Activated CD8-positive, alpha-beta T cell treated with anti-CD3 and anti-CD28 coated beads, Interleukin-2, amount 10 ng/mL, durations not matched to agents 7 days and 5 days (primary cell): ENCODE data around the gene USP14. TPM values are rescaled to one million over a fixed set of nuclear protein-coding genes. Genes with fewer than 3 reads are reported as not detected.
"Not testable (repeated sequence)": the region's sequence is repeated elsewhere in the genome, so short reads cannot be mapped to it uniquely, and the experiment has no call there.

ENCODE experiments used
- ATAC-seq: fragments of 150-1000 bp; cut with Tn5 transposase; one replicate; pipeline ENCODE4 v1.10.0; 2021; ENCODE audit warnings: moderate library complexity
- CTCF ChIA-PET: fragments of 350-600 bp; sonication (Branson Sonifier 250); formaldehyde crosslinking; loops from one replicate; lab custom pipeline; 2021; ENCODE audit warnings: antibody characterized with exemption; lab: Charles Lee
- POLR2A ChIA-PET: fragments of 350-600 bp; sonication (Branson Sonifier 250); formaldehyde crosslinking; loops from one replicate; lab custom pipeline; 2021; ENCODE audit warnings: antibody characterized with exemption; lab: Charles Lee
- DNase-seq: peaks from one replicate; pipeline ENCODE4 v3.0.0-alpha.2; 2020
- H3K27ac Mint-ChIP-seq: one replicate; pipeline ENCODE4 v1.8.0; 2021; ENCODE audit warnings: mild to moderate bottlenecking, mixed read lengths
- H3K27me3 Mint-ChIP-seq: one replicate; pipeline ENCODE4 v1.8.0; 2021; ENCODE audit warnings: low read depth, mixed read lengths
- H3K36me3 Mint-ChIP-seq: one replicate; pipeline ENCODE4 v1.8.0; 2021; ENCODE audit warnings: low read depth, mixed read lengths
- H3K4me1 Mint-ChIP-seq: one replicate; pipeline ENCODE4 v1.8.0; 2021; ENCODE audit warnings: low read depth, mixed read lengths
- H3K4me3 Mint-ChIP-seq: one replicate; pipeline ENCODE4 v1.8.0; 2021; ENCODE audit warnings: mild to moderate bottlenecking, mixed read lengths
- H3K9me3 Mint-ChIP-seq: one replicate; pipeline ENCODE4 v1.8.0; 2022; ENCODE audit warnings: mixed read lengths; ENCODE audit not compliant: insufficient read depth
- total RNA-seq, 2 experiments: library from RNA; stranded (reverse); gene quantifications; one replicate each; pipeline ENCODE4 v1.2.3, GENCODE V29; 2021

The USP14 gene
- total RNA-seq, 2 experiments from 2014 or later: 71.9 to 82.7 TPM

DNA sequence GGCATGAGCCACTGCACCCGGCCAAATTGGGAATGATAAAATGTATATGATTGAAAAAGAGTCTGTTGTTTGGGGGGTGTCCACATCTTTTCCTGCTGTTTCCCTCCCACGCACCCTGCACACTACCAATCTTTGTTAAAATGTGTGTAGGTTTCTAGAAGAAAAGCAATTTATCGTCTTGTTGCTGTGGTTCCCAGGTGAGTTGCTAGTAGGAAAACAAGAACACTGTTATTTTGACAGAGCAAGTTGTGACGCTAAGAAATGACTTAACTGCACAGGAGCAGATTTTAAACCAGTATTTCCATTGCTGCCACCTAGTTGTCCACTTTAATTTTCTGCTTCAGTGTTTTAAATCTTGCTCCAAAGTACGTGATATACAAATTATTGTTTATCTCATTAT lies 21.0 kb upstream of the USP14 start:
- CTCF ChIA-PET: no interaction called here
- Mint-ChIP-seq H3K36me3 (peaks cover 3% of the 10 kb centered on the region), H3K4me1 (peaks cover 8% of the 10 kb centered on the region), H3K9me3 (no peaks in the 10 kb centered on the region), H3K27ac (no peak overlapping the region), H3K27me3 (no peaks in the 10 kb centered on the region), H3K4me3 (no peak overlapping the region)
- no peak for DNase-seq
- no peak for ATAC-seq
- POLR2A ChIA-PET: no interaction called here

DNA sequence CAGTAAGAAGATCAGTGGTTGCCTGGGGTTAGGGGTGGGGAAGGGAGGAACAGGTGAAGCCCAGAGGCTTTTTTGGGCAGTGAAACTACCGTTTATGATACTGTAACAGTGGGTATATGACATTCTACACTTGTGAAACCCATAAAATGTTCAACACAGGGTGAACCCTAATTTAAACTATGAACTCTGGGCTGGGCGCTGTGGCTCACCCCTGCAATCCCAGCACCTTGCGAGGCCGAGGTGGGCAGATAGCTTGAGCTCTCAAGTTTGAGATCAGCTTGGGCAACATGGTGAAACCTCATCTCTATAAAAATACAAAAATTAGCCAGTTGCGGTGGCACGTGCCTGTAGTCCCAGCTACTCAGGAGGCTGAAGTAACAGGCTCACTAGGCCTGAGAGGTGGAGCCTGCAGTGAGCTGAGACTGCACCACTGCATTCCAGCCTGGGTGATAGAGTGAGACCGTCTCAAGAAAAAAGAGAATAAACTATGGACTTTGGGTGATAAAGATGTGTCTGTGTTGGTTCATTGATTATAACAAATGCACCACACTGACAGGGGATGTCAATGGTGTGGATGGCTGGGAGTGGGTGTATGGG lies 17.6 kb upstream of the USP14 start:
- ChIA-PET CTCF (no interaction called here), POLR2A (no interaction called here)

DNA sequence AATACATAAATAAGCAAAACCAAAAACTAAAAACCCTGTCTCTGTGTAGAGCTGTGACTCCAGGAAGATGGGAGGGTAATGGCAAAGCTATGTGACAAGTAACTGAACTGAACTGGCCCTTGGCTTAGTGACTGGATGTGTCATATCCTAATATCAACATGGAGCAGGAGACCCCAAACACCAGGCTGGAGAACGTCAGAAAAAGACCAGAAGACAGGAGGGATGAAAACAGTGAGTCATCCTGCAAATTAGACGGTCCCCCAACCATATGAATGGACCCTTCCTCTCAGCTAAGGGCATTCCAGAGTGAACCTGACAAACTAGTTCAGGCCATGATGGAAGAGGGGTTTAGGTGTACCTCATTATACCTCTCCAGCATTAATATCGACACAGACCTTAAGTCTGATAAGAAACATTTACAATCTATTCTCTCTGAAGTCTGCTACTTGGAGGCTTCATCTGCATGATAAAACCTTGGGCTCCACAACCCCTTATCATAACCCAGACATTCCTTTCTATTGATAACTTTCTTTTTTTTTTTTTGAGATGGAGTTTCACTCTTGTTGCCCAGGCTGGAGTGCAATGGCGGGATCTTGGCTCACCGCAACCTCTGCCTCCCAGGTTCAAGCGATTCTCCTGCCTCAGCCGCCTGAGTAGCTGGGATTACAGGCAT lies 15.6 kb upstream of the USP14 start:
- ATAC-seq, CTCF ChIA-PET, H3K9me3 Mint-ChIP-seq, DNase-seq, H3K4me1 Mint-ChIP-seq, H3K36me3 Mint-ChIP-seq, H3K27ac Mint-ChIP-seq, POLR2A ChIA-PET, H3K4me3 Mint-ChIP-seq, H3K27me3 Mint-ChIP-seq: not testable (repeated sequence)

More for the DNA sequence above, 17.6 kb upstream of the USP14 start:
- peaks cover 3% of the 10 kb centered on the region for H3K27me3 Mint-ChIP-seq
- H3K4me1 Mint-ChIP-seq: peaks cover 8% of the 10 kb centered on the region
- no peak overlapping the region for H3K27ac Mint-ChIP-seq
- peaks cover 3% of the 10 kb centered on the region for H3K36me3 Mint-ChIP-seq
- no peak for ATAC-seq
- DNase-seq: no peak
- no peaks in the 10 kb centered on the region for H3K9me3 Mint-ChIP-seq
- H3K4me3 Mint-ChIP-seq: no peak overlapping the region

DNA sequence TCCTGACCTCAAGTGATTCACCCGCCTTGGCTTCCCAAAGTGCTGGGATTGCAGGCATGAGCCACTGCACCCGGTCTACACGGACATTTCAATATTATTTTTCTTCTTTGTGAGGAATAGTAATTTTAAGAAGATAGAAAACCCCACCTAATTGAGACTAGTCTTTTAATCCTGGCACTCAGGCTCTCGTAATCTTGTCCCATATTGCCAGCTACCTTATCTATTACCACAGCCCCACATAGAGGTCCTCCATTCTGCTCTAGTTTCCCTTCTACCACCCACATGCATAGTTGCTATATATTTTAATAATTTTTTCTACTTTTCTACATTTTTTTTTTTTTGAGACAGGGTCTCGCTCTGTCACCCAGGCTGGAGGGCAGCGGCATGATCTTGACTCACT lies 9.5 kb upstream of the USP14 start:
- Mint-ChIP-seq H3K27ac (no peak overlapping the region), H3K36me3 (no peaks in the 10 kb centered on the region), H3K4me3 (no peak overlapping the region), H3K27me3 (peaks cover 7% of the 10 kb centered on the region), H3K4me1 (no peaks in the 10 kb centered on the region), H3K9me3 (no peaks in the 10 kb centered on the region)
- DNase-seq (no peak), ATAC-seq (no peak)
- ChIA-PET POLR2A (no interaction called here), CTCF (no interaction called here)

DNA sequence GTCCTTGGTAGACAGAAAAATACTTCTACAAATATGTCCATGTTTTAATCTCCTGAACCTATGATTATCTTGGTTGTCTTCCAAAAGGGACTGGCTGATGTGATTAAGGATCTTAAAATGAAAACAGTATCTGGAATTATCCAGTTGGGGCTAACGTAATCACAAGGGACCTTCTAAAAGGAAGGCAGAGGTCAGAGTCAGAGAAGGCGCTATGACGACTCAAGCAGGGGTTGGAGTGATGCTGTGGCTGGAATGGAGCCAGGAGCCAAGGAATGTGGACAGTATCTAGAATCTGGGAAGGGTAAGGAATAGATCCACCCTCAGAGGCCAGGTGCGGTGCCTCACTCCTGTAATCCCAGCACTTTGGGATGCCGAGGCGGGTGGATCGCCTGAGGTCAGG lies 4.2 kb upstream of the USP14 start:
- CTCF ChIA-PET: no interaction called here
- ATAC-seq: no peak
- peaks cover 1% of the 10 kb centered on the region for H3K36me3 Mint-ChIP-seq
- no peak overlapping the region for H3K4me3 Mint-ChIP-seq
- H3K27me3 Mint-ChIP-seq: peaks cover 7% of the 10 kb centered on the region
- POLR2A ChIA-PET: no interaction called here
- H3K4me1 Mint-ChIP-seq: peaks cover 6% of the 10 kb centered on the region
- no peak overlapping the region for H3K27ac Mint-ChIP-seq
- no peak for DNase-seq
- H3K9me3 Mint-ChIP-seq: no peaks in the 10 kb centered on the region

DNA sequence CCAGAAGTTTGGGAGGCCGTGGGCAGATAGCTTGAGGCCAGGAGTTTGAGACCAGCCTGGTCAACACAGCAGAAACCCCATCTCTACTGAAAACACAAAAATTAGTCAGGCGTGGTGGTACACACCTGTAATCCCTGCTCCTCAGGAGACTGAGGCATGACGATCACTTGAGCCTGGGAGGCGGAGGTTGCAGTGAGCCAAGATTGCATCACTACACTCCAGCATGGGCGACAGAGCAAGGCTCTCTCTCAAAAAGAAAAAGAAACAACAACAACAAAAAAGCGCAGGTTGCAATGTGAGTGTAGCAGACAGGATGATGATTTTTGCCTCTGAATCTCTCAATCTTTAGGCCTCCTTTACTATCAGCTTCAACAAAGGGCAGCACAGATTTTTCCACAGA lies 2.7 kb upstream of the USP14 start:
- Mint-ChIP-seq H3K27ac (no peak overlapping the region), H3K27me3 (peaks cover 4% of the 10 kb centered on the region), H3K9me3 (no peaks in the 10 kb centered on the region), H3K4me1 (peaks cover 22% of the 10 kb centered on the region), H3K4me3 (no peak overlapping the region), H3K36me3 (peaks cover 6% of the 10 kb centered on the region)
- DNase-seq: no peak
- ChIA-PET POLR2A (no interaction called here), CTCF (interaction anchor here (2.0 kb wide), 1 partner anchor 17 kb away, joined by 6 read pairs; no protein-coding TSS in a partner anchor)
- no peak for ATAC-seq

DNA sequence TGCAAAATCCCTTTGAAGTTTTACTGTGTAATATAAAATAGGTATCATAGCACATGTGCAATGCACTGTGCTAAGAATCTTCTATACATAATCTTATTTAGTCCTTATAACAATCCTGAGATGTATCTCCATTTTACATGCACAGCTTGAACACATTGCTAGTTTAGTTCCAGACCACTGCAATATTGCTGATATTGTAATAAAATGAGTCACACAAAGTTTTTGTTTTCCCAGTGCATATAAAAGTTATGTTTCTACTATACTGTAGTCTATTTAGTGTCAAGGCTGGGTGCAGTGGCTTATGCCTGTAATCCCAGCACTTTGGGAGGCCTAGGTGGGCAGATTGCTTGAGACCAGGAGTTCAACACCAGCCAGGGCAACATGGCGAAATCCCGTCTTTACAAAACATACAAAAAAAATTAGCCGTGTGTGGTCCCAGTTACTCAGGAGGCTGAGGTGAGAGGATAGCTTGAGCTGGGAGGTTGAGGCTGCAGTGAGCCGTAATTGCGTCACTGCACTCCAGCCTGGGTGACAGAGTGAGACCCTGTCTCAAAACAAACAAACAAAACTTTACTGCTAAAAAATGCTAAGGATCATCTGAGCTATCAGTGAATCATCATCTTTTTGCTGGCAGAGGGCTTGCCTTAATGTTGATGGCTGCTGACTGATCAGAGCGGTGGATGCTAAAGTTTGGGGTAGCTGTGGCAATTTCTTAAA lies 1.7 kb upstream of the USP14 start:
- Mint-ChIP-seq H3K36me3 (peaks cover 11% of the 10 kb centered on the region), H3K4me1 (peaks cover 29% of the 10 kb centered on the region), H3K27ac (no peak overlapping the region), H3K27me3 (peaks cover 4% of the 10 kb centered on the region), H3K4me3 (no peak overlapping the region), H3K9me3 (no peaks in the 10 kb centered on the region)
- ATAC-seq (no peak), DNase-seq (no peak)
- ChIA-PET POLR2A (interaction anchor here (2.1 kb wide), 1 partner anchor 111 kb away, joined by 22 read pairs; the partner anchor contains the start of gene THOC1), CTCF (interaction anchor here (2.0 kb wide), 1 partner anchor 16 kb away, joined by 6 read pairs; no protein-coding TSS in a partner anchor)

DNA sequence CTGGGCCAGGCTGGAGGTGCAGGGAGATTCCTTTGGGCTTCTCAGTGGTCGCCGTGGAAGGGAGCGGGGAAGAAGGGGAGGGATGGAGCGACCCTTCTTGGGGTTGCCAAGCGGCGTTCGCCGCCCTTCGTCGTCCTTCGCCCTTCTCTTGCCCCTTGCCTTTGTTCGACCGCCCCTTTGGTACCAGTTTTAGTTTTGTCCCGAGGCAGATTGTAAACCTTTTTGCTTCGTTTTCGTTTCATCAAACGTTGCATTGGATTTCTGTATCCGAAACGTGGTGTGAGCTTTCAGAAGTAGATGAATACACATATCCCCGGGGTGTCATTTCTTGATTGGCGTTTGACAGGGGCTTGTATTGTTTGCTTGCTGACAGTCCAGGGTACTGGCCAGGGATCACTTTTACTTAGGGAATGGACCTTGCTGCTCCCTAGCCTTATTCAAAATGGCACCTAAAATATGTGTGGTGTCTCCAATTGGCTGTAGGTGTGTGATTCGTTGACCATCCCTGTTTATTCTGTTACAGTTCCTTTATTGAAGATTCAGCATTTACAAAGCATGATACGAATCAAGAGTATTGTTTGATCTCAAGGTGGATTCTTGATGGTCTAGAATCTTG lies 788 bp downstream of the USP14 start:
- H3K4me1 Mint-ChIP-seq: peaks cover 35% of the 10 kb centered on the region
- peaks cover 21% of the 10 kb centered on the region for H3K36me3 Mint-ChIP-seq
- CTCF ChIA-PET: interaction anchor here (0.6 to 2.1 kb wide), 3 partner anchors 108 to 680 kb away, joined by 3 to 5 read pairs (median 3); partner anchors contain the start of gene THOC1

DNA sequence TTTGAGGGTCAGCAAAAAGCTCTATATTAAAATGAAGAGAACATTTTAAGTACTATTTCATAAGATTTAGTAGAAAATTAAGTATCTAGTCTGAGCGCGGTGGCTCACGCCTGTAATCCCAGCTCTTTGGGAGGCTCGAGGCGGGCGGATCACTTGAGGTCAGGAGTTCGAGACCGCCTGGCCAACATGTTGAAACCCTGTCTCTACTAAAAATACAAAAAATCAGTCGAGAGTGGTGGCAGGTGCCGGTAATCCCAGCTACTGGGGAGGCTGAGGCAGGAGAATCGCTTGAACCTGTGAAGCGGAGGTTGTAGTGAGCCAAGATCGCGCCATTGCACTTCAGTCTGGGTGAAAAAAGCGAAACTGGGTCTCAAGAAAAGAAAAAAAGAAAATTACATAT lies 1.6 kb downstream of the USP14 start:
- no peak overlapping the region for H3K27ac Mint-ChIP-seq
- ChIA-PET POLR2A (interaction anchor here (0.7 to 0.9 kb wide), 2 partner anchors 24 to 108 kb away, joined by 3 to 4 read pairs; partner anchors contain the start of gene THOC1), CTCF (interaction anchor here (1.0 to 2.1 kb wide), 2 partner anchors 108 to 679 kb away, joined by 3 to 5 read pairs; partner anchors contain the start of gene THOC1)
- DNase-seq (no peak), ATAC-seq (no peak)
- peak overlapping the region; percentile 88 for H3K4me3 Mint-ChIP-seq
- H3K4me1 Mint-ChIP-seq: peaks cover 35% of the 10 kb centered on the region
- H3K36me3 Mint-ChIP-seq: peaks cover 27% of the 10 kb centered on the region
- H3K27me3 Mint-ChIP-seq: no peaks in the 10 kb centered on the region
- H3K9me3 Mint-ChIP-seq: no peaks in the 10 kb centered on the region

More for the DNA sequence above, 788 bp downstream of the USP14 start:
- DNase-seq: peak; percentile 27
- Mint-ChIP-seq H3K27ac (peak overlapping the region; percentile 92), H3K27me3 (no peaks in the 10 kb centered on the region), H3K4me3 (peak overlapping the region; percentile 88), H3K9me3 (no peaks in the 10 kb centered on the region)
- POLR2A ChIA-PET: interaction anchor here (0.7 to 2.1 kb wide), 3 partner anchors 23 to 109 kb away, joined by 3 to 22 read pairs (median 4); partner anchors contain the start of gene THOC1
- ATAC-seq: no peak

DNA sequence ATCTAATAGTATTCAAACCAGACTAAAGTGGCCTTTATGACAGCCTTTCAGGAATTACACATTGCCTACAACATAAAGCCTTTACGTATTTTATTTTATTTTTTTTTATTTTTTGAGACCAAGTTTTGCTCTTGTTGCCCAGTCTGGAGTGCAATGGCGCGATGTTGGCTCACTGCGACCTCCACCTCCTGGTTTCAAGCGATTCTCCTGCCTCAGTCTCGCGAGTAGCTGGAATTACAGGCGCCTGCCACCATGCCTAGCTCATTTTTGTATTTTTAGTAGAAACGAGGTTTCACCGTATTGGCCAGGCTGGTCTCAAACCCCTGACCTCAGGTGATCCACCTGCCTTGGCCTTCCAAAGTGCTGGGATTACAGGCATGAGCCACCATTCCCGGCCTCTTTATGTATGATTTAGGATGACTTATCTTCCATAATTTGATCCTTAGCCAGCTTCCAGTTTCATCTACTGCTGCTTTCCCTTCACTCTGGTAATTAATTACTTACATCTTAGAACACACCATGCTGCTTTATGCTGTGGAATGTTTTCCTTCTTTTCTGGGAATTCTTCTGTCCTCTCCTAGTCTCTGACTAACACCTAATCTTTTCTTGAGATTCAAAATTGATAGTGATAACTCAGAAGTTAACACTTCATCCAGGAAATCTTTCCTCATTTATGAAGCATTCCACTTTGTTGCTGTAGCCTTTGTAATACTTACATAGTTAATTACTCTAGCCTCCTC lies 2.6 kb downstream of the USP14 start:
- no peaks in the 10 kb centered on the region for H3K27me3 Mint-ChIP-seq
- POLR2A ChIA-PET: no interaction called here
- H3K36me3 Mint-ChIP-seq: peaks cover 35% of the 10 kb centered on the region
- ATAC-seq (no peak), DNase-seq (no peak)
- peak overlapping the region; percentile 43 for H3K27ac Mint-ChIP-seq
- H3K4me1 Mint-ChIP-seq: peaks cover 35% of the 10 kb centered on the region
- H3K9me3 Mint-ChIP-seq: no peaks in the 10 kb centered on the region
- CTCF ChIA-PET: interaction anchor here (2.1 kb wide), 1 partner anchor 107 kb away, joined by 5 read pairs; the partner anchor contains the start of gene THOC1
- peak overlapping the region; percentile 25 for H3K4me3 Mint-ChIP-seq

DNA sequence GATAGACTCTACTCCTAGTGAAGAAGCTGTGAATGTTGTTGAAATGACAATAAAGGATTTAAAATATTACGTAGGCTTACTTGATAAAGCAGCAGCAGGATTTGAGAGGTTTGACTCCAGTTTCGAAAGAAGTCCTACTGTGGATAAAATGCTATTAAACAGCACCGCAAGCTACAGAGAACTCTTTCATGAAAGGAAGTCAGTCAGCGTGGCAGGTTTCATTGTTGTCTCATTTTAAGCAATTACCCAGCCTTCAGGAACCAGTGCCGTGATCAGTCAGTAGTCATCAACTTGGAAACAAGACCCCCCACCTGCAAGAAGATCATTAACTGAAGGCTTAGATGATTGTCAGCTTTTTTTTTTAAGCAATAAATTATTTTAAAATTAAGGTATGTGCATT lies 14.0 kb downstream of the USP14 start:
- no peak for DNase-seq
- ATAC-seq: no peak
- H3K27me3 Mint-ChIP-seq: no peaks in the 10 kb centered on the region
- H3K4me3 Mint-ChIP-seq: no peak overlapping the region
- peaks cover 37% of the 10 kb centered on the region for H3K36me3 Mint-ChIP-seq
- no peaks in the 10 kb centered on the region for H3K9me3 Mint-ChIP-seq
- no peak overlapping the region for H3K27ac Mint-ChIP-seq
- ChIA-PET POLR2A (interaction anchor here (0.9 kb wide), 1 partner anchor 13 kb away, joined by 3 read pairs; no protein-coding TSS in a partner anchor), CTCF (interaction anchor here (1.8 kb wide), 1 partner anchor 16 kb away, joined by 6 read pairs; no protein-coding TSS in a partner anchor)
- H3K4me1 Mint-ChIP-seq: peaks cover 2% of the 10 kb centered on the region
